HG03432 (cell line): ENCODE data around the gene ATRNL1.
A peak's percentile ranks its signal among the peaks of the same experiment; 100 is the strongest.
"Not testable (repeated sequence)": the region's sequence is repeated elsewhere in the genome, so short reads cannot be mapped to it uniquely, and the experiment has no call there.

Experiments used
- ATAC-seq: cut with Tn5 transposase; IDR thresholded peaks from one replicate; pipeline ENCODE4 v1.9.1; 2021; ENCODE audit warnings: mild to moderate bottlenecking, moderate library complexity; ENCODE audit not compliant: unreplicated experiment

The ATRNL1 gene

DNA sequence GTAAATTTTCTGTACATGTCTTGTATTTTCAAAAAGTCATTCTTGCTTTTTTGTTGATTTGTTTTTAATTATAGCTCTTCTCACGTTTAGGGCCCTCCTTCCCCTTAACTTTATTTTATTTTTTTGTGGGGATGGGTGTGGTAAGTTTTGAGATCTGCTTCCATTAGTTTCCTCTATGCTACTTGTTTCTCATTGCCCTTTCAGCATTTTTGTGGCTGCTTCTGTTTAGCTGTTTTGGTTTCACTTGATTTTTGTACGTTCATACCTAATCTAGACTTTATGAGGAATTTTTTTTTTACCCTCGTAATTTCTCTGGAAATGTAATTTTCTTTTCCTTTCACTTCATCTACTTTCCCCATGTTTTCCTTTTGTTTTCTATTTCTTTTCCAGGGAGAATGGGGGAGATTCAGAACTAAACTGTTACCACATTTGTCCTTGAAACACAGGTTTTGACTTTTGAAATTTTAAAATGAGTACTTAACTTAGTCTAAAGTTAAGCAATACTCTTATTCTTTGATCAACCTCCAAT is 80.8 kb downstream of the ATRNL1 start:
- no peak for ATAC-seq

DNA sequence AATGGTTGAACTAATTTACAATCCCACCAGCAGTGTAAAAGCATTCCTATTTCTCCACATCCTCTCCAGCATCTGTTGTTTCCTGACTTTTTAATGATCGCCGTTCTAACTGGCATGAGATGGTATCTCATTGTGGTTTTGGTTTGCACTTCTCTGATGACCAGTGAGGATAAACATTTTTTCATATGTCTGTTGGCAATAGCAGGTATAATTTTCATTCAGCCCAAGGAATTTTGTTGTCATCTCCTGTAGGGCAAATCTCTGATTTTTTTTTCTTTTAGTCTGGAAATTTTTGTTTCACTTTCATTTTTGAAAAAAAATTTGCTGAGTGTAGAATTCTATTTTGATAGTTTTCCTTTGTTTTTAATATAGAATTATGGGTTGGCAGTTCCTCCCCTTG is 114.1 kb downstream of the ATRNL1 start:
- ATAC-seq, result not testable (repeated sequence)

DNA sequence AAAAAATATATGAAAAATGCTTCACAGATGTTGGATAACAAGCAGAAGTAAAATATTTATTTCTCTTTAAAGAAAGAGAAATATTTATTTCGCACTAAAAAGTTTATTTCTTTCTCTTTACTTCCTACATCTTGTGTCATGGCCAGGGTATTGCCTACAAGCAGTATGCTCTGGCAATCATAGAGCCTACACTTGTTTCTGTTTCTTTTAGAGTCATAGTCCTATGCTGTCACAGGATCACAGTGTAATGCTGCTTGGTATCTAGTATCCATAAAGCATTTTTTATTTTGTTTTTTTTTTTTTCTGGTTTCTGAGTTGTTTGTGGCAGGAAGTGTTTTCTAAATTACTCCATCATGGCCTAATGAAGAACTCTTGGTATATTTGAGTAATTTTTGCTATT is 116.0 kb downstream of the ATRNL1 start:
- peak; percentile 61 for ATAC-seq

DNA sequence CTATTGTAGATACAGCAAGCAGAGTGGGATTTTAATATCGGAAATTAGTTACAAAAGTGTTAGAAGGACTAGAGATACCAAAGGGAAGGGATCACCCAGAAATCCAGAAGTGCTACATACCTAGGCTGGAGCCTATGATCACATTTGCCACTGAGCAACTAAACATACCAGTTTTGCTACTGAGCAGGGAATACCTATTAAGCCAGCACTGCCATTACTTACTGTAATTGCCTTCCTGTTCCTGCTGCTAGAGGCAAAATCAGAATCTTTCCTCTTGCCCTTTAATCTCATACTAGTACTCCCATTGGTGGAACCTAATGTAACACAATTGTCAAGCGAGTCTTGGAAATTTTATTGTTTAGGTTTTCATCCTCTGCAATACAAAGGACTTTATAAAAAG is 121.7 kb downstream of the ATRNL1 start:
- no peak for ATAC-seq

DNA sequence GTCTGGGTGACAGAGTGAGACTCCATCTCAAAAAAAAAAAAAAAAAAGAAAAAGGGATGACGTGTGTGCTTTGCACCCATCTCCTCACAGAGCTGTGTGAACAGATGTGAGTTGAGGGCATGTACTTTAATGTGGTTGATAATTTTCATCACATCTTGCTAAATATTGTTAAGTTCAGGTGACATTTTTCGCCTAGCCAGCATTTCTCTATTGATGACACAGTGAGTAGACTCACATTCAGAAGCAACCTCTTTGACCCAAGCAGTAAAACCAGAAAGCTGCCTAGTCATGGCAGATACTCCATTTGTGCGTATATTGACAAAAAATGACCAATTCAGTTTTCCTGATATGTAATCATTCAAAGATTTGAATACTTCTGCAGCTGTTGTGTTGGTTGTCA is 126.0 kb downstream of the ATRNL1 start:
- no peak for ATAC-seq

DNA sequence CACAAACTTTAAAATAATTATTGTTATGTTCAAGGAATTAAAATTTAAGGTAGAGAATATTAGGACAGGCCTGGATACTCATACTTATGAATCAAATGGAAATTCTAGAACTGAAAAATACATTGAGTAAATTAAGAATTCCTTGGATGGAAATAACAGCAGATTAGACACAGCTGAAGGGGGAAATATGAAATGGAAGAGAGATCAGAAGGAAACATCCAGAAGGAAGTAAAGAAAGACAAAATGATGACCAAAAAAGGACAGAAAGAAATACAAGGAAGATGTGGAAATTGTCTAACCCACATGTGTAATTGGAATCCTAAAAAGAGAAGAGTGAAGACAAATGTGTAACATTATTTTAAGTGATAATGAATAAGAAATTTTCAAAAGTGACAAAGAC is 128.9 kb downstream of the ATRNL1 start:
- no peak for ATAC-seq

DNA sequence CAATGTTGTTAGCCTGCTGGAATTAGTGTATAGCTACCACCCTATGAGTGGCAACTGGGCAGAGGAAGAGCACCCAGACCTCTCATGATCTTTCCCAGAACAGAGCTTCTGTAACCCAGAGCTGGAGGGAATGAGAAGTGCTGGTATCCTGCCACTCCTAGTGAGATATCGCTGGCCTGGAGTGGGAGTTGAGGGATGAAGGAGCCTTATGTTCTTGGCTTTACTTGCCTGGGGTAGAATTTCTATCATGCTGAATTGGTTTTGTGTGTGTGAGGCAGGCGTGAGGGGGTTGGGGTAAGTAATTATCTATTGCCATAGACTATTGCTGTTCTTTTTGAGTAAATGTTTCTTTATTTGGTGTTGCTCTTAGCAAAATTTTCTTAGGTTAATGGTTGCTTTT is 146.6 kb downstream of the ATRNL1 start:
- ATAC-seq, result no peak

DNA sequence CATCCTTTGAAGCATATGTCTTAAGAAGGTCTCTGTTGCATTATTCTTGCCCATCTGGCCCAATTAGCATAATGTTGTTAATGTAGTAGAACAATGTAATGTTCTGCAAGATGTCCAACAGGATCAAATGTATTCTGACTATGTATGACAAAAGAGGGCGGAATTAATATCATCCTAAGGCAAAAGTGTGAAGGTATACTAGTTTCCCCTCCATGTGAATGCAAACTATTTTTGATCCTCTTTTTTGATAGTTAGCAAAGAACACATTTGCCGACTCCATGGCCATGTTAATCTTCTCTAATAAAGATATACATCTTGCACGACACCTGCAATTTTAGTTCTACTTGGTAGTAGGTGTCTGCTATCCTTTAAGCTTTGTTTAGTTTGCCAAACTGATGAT is 157.6 kb downstream of the ATRNL1 start:
- no peak for ATAC-seq

DNA sequence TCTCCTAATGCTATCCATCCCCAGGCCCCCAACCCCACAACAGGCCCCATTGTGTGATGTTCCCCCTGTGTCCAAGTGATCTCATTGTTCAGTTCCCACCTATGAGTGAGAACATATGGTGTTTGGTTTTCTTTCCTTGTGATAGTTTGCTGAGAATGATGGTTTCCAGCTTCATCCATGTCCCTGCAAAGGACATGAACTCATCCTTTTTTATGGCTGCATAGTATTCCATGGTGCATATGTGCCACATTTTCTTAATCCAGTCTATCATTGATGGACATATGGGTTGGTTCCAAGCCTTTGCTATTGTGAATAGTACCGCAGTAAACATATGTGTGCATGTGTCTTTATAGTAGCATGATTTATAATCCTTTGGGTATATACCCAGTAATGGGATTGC is 160.6 kb downstream of the ATRNL1 start:
- not testable (repeated sequence) for ATAC-seq

DNA sequence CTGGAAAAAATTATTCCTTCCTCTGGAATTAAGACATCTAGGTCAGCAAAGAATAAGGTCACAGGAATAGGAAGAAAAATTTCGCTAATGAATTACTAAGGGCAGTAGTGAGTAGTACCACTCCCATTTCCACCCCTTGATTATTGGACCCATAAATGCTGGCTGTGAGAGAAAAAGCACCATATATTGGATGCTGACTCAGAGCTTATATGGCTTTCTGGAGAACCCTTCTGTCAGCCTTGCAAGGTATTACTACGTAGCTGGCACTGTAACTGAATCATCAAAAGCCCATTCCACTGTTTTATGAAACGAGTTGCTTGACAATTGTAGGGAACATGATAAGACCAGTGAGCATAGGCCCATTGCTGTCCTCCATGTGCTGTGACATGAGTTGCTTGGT is 179.3 kb downstream of the ATRNL1 start:
- ATAC-seq, result no peak

DNA sequence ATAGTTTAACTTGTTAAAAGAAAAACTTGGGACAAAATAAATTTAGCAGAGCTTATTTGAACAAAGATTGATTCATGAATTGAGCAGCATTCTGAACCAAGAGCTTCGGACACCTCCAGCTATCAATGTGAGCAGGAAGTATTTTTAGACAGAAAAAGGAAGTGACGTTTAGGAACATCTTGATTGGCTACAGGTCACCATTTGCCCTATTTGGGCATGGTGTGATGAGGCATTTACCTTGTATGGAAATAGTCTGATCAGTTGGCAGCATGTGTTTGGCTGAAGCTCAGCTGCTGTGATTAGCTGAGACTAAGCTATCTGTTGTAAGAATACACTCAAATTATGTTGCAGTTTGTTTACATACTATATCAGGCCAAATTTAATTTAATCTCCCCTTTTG is 185.1 kb downstream of the ATRNL1 start:
- peak; percentile 45 for ATAC-seq

DNA sequence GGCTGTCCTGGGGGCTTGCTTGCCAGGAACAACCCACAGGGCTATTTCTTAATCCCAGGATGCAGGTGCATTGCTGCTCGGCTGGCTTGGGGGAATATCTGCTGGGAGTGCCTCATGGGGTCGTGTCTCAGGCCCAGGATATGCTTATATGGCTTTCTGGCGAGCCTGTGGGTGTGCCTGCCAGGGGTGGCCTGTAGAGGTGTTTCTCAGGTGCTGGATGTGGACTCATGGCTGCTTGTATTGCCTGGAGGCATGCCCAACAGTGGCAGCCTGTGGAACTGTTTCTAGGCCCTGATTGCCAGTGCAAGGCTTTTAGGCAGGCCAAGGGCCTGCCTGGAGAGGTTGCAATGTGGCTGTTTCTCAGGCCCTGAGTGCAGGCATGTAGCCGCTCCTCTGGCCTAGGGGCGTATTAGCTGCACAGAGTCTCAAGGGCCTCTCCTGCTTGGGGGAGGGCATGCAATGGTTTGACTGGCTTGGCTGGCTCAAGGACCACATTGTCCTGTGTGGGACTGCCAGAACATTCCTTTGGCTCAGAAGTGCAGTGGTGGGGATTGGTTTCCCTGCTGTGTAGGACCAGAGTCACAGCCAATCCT is 202.1 kb downstream of the ATRNL1 start:
- ATAC-seq, result no peak

DNA sequence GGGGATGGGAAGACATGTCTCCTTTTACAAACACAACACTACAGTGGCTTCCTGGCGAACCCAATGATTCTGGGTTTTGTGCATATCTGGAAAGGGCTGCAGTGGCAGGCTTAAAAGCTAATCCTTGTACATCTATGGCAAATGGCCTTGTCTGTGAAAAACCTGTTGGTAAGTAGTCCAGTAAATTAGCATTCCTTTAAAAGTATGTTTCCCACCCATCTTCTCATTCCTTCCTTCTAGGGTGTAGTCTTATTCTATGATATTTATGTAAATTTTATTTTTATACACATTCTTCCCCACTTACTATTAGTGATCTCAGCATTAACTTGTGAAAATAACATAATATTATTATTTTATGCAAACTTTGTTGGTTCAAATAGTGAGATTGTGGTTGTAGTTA is 206.9 kb downstream of the ATRNL1 start:
- ATAC-seq, result no peak

DNA sequence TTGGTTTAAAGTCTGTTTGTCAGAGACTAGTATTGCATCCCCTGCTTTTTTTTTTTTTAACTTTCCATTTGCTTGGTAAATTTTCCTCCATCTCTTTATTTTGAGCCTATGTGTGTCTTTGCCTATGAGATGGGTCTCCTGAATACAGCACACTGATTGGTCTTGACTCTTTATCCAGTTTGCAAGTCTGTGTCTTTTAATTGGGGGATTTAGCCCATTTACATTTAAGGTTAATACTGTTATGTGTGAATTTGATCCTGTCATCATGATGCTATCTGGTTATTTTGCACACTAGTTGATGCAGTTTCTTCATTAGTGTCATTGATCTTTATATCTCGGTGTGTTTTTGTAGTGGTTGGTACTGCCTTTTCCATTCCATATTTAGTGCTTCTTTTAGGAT is 226.5 kb downstream of the ATRNL1 start:
- ATAC-seq, result not testable (repeated sequence)

DNA sequence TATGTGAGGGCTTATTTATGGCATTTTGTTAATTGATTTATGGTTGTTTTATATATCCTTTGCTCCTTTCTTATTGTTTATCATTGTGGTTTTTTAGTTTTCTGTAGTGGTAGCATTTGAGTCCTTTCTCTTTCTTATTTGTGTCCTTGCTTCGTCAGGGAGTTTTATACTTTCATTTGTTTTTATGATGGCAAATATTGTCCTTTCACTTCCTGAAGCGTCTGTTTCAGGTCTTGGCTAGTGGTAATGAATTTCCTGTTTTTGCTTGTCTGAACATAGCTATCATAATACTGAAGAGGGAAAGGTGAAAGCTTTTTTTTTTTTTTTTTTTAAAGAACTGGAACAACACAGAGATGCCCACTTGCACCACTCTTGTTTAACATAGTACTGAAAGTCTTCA is 228.2 kb downstream of the ATRNL1 start:
- ATAC-seq, result peak; percentile 93

DNA sequence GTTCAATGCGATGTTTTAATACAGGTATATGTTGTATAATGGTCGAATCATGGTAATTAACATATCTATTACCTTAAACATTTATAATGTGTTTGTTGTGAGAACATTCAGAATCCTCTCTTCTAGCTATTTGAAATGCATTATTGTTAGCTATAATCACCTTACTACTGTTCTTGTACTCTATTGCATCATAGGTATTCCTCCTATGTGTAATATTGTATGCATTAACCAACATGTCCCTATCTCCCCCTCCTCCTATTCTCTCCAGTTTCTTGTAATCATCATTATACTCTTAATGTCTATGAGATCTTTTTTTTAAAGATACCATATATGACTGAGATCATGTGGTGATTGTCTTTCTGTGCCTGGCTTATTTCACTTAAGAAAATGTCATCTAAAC is 235.2 kb downstream of the ATRNL1 start:
- no peak for ATAC-seq

DNA sequence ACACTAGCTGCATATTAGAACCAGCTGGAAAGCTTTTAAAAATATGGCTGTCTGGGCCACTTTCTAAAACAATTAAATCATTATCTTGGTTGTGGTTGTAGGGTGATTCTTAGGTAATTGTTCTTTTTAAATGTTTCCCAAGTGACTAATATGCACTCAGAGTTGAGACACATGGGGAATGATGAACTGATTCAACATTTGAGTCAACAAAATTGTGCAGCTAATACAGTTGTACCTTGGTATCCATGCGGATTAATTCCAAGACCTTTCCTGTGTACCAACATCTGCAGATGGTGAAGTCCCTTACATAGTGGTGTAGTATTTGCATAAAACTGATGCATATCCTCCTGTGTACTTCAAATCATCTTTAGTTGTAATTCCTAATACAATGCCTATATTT is 242.2 kb downstream of the ATRNL1 start:
- no peak for ATAC-seq

DNA sequence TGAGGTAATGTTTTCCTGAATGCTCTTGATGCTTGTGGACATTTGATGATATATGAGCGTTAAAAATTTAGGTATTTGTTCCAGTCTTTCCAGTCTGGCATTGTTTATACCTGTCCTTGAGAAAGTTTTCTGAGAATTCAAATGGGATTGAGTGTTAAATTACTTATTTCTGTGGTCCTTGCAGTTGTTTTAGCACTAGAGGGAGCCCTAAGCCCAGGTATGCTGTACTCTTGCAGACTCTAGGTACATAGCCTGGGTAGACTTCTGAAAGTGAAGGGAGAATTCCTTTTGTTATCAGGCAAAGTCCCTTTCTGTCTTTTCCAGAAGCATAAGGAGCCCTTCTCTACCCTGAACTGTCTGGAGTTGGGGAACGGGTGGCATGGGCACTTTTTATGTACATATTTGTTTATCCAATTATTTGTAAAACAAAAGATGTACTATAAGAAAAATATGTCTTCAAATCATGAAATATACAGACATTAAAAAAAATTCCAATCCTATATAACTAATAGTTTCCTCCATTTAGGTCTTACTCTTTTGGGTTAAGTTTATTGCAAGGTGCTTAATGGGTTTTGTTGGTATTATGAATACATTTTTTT is 262.1 kb downstream of the ATRNL1 start:
- peak; percentile 88 for ATAC-seq

DNA sequence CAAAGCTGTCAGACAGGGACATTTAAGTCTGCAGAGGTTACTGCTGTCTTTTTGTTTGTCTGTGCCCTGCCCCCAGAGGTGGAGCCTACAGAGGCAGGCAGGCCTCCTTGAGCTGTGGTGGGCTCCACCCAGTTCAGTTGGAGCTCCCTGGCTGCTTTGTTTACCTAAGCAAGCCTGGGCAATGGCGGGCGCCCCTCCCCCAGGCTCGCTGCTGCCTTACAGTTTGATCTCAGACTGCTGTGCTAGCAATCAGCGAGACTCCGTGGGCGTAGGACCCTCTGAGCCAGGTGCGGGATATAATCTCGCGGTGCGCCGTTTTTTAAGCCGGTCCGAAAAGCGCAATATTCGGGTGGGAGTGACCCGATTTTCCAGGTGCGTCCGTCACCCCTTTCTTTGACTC is 274.8 kb downstream of the ATRNL1 start:
- not testable (repeated sequence) for ATAC-seq

DNA sequence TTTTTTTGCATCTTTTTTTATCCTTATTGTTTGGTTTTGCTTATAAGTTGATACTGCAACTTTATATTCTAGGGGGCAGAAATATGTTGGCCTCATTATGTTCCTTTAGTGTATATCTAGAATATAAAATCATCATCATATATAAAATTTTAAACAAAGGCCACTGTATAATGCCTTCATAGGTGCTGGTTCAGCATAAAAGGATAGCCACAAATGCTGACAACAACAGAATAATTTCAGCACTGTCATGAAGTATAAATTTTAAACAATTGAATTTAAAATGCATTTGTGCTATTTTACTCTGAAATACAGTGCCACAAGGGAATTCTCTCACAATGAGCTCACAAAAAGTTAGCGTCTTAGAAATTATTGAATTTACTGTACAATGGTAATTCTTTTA is 285.9 kb downstream of the ATRNL1 start:
- ATAC-seq, result no peak

DNA sequence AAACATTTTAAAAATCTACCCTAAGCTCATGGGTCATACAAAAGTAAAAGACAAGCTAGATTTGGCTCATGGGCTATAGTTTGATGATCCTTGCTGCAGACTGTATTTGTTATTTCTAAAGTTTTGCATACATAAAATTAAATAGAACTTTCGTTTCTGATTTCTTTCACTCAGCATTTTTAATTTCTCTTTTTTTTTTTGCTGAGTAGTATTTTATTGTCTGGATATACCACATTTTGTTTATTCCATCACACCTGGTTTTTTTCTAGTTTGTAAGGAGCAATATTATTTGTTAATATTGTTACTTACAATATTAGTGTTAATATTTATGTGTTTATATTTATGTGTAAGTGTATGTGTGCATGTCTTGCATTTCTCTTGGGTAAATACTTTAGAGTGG is 291.5 kb downstream of the ATRNL1 start:
- ATAC-seq, result no peak

DNA sequence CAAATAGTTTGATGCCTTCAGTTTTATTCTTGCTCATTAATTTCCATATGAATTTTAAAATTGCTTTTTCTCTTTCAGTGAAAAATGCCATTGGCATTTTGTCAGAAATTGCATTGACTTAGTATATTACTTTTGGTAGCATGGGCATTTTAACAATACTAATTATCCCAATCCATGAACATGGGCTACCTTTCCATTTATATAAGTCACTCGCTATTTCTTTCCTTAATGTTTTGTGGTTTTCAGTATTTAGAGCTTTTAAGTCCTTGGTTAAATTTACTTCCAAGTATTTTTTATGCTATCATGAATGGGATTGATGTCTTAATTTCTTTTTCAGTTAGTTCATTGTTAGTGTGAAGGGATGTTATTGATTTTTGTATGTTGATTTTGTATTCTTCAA is 297.4 kb downstream of the ATRNL1 start:
- ATAC-seq, result no peak

DNA sequence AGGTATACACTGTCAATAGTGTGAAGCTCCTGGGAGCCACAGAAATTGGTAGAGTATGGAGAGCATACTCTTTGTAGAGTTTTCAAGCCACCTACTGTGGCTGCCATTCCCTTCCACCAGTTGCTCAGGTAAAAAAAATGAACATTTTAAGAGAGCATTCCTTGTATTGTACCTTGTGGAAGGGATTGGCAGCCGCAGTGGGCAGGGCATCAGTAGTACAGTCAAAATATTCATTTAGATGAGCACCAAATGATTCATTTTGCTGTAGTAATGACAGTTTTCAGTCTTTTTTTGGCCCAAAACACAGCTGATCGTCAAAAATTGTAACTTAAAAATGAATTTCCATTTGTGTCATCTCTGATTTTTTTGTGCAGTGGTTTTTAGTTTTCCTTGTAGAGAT is 304.9 kb downstream of the ATRNL1 start:
- no peak for ATAC-seq
